ENCODE measurements around the gene SORL1. TPM values are rescaled to one million over a fixed set of nuclear protein-coding genes. Genes with fewer than 3 reads are reported as not detected.

The SORL1 gene
- total RNA-seq, 2 donors from 2014 or later, result 66.1 to 121 TPM

GRCh38 chr11:121606354-121606753 is 154.2 kb downstream of the SORL1 start:
- H3K4me1 ChIP-seq, result no peaks in the 10 kb centered on the region
- no peak overlapping the region for H3K27ac ChIP-seq
- intact Hi-C loops (cut with DNase I), result no loop called here
- H3K9me3 ChIP-seq, result no peaks in the 10 kb centered on the region
- H3K27me3 ChIP-seq, result no peaks in the 10 kb centered on the region
- H3K4me3 ChIP-seq, result no peak overlapping the region
- TF ChIP-seq CTCF (IDR thresholded peaks at IDR 0.05), result no peak
- H3K9ac ChIP-seq (ENCODE audit: low read depth in 2 of 2, low read length in 2 of 2), result no peak overlapping the region
- no peaks in the 10 kb centered on the region for H3K36me3 ChIP-seq
- DNase-seq, result no peak

GRCh38 chr11:121607341-121607740 is 155.2 kb downstream of the SORL1 start:
- Histone ChIP-seq H3K9ac (ENCODE audit: low read depth in 2 of 2, low read length in 2 of 2) (no peak overlapping the region), H3K4me3 (no peak overlapping the region), H3K4me1 (no peaks in the 10 kb centered on the region), H3K36me3 (no peaks in the 10 kb centered on the region), H3K27ac (no peak overlapping the region), H3K9me3 (no peaks in the 10 kb centered on the region), H3K27me3 (no peaks in the 10 kb centered on the region)
- no peak for DNase-seq
- TF ChIP-seq CTCF (IDR thresholded peaks at IDR 0.05), result no peak
- intact Hi-C loops (cut with DNase I), result no loop called here

- no peaks in the 10 kb centered on the region for H3K4me1 ChIP-seq
- no peak for DNase-seq
- no peak overlapping the region for H3K4me3 ChIP-seq
- H3K9ac ChIP-seq (ENCODE audit: low read depth in 2 of 2, low read length in 2 of 2), result no peak overlapping the region
- no peaks in the 10 kb centered on the region for H3K36me3 ChIP-seq
- no peak overlapping the region for H3K27ac ChIP-seq
- H3K9me3 ChIP-seq, result no peaks in the 10 kb centered on the region
- no peaks in the 10 kb centered on the region for H3K27me3 ChIP-seq
- TF ChIP-seq CTCF (IDR thresholded peaks at IDR 0.05), result no peak
- intact Hi-C loops (cut with DNase I), result no loop called here
Observed at GRCh38 chr11:121608545-121609098, 156.5 kb downstream of the SORL1 start.

- Histone ChIP-seq H3K4me1 (no peaks in the 10 kb centered on the region), H3K4me3 (no peak overlapping the region), H3K27ac (no peak overlapping the region), H3K9me3 (no peaks in the 10 kb centered on the region), H3K27me3 (no peaks in the 10 kb centered on the region), H3K36me3 (no peaks in the 10 kb centered on the region), H3K9ac (ENCODE audit: low read depth in 2 of 2, low read length in 2 of 2) (no peak overlapping the region)
- no peak for DNase-seq
- no peak for TF ChIP-seq CTCF (IDR thresholded peaks at IDR 0.05)
- intact Hi-C loops (cut with DNase I), result no loop called here
Observed at GRCh38 chr11:121610706-121611105, 158.6 kb downstream of the SORL1 start.

- no peak for TF ChIP-seq CTCF (IDR thresholded peaks at IDR 0.05)
- Histone ChIP-seq H3K4me3 (no peak overlapping the region), H3K27me3 (no peaks in the 10 kb centered on the region), H3K4me1 (no peaks in the 10 kb centered on the region), H3K36me3 (no peaks in the 10 kb centered on the region), H3K27ac (no peak overlapping the region), H3K9me3 (no peaks in the 10 kb centered on the region), H3K9ac (ENCODE audit: low read depth in 2 of 2, low read length in 2 of 2) (no peak overlapping the region)
- intact Hi-C loops (cut with DNase I), result no loop called here
- DNase-seq, result no peak
Observed at GRCh38 chr11:121611242-121611641, 159.1 kb downstream of the SORL1 start.

Data from colonic mucosa (tissue), 4 donors.